Left lung (tissue), 10 donors: ENCODE measurements around the gene LACC1. TPM values are rescaled to one million over a fixed set of nuclear protein-coding genes. Genes with fewer than 3 reads are reported as not detected.
A peak's percentile ranks its signal among the peaks of the same experiment; 100 is the strongest.

Experiments used
- ATAC-seq: fragments of 200-7000 bp; cut with Tn5 transposase; one replicate; pipeline ENCODE4 v1.9.1; 2020; ENCODE audit warnings: moderate library complexity
- DNase-seq, 4 donors: peaks; one replicate each; pipeline ENCODE4 v3.0.0-alpha.2; 2013 to 2020
- H3K27ac ChIP-seq, 2 donors: fragments of 200-600 bp; sonication (generic) in 1 of 2; one replicate each; pipeline versions ENCODE4 v1.5.0 to v1.8.0; 2020 to 2021
- H3K27me3 ChIP-seq, 2 donors: fragments of 200-600 bp; sonication (generic) in 1 of 2; one replicate each; pipeline versions ENCODE4 v1.5.0 to v1.8.0; 2020 to 2021
- H3K36me3 ChIP-seq, 2 donors: fragments of 200-600 bp; sonication (generic) in 1 of 2; one replicate each; pipeline versions ENCODE4 v1.5.0 to v1.8.0; 2020 to 2021
- H3K4me1 ChIP-seq, 2 donors: fragments of 200-600 bp; one replicate each; pipeline ENCODE4 v1.8.0; 2021
- H3K4me3 ChIP-seq, 2 donors: fragments of 200-600 bp; sonication (generic) in 1 of 2; one replicate each; pipeline versions ENCODE4 v1.5.0 to v1.8.0; 2020 to 2021; ENCODE audit warnings: mild to moderate bottlenecking in 1 of 2
- H3K9me3 ChIP-seq, 2 donors: fragments of 200-600 bp; sonication (generic) in 1 of 2; one replicate each; pipeline versions ENCODE4 v1.5.0 to v1.8.0; 2020 to 2021
- intact Hi-C, 2 donors: fragments of 100-400 bp; cut with DNase I; formaldehyde crosslinking; loops; one replicate each; pipeline versions ENCODE4 v1.11.2 to v1.14.2; 2022
- polyA plus RNA-seq, 6 donors: library from polyadenylated mRNA; unstranded; fragments of 120-200 nt; gene quantifications; one replicate each; pipeline ENCODE4 v1.2.1, GENCODE V29; 2013; ENCODE audit not compliant: insufficient read length in 6 of 6
- total RNA-seq, 2 donors: library from RNA; stranded (reverse); fragmentation: NEBNext Ultra II Directional; extraction: Animal tissue kit (Norgen Biotek cat#: 25700); gene quantifications; one replicate each; pipeline ENCODE4 v1.2.1, GENCODE V29; 2021
- TF ChIP-seq, protein P1 (sequence below), 2 donors: fragments of 200-600 bp; sonication (generic) in 1 of 2; IDR thresholded peaks; one replicate each; pipeline versions ENCODE4 v1.5.0 to v1.8.0; 2021; ENCODE audit warnings: antibody characterized with exemption in 2 of 2
- donor health status: DM: no; HTN: yes; CAD: no.
- donor health status: DM: no; HTN: no; CAD: no.

LACC1 gene
- total and polyA plus RNA-seq, 8 donors: 3.7 to 21.8 (median 4.4) TPM

DNA sequence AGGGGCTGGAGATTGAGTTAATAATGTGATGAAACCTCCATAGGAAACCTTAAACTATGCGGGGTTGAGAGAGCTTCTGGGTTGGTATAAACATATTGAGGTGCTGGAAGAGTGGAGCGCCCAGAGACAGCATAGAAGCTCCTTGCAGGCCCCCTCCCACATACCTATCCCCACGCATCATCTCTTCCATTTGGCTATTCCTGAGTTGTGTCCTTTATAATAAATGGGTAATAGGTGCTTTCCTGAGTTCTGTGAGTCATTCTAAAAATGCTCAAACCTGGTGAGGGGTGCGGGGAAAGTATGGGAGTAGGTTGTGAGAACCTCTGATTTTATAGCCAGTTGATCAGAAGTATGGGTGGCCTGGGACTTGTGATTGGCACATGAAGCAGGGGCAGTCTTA, 14.8 kb upstream of the LACC1 start:
- no peaks in the 10 kb centered on the region for H3K4me1 ChIP-seq
- no peak overlapping the region for H3K4me3 ChIP-seq
- ATAC-seq (no peak), DNase-seq (no peak)
- no peak overlapping the region for H3K27ac ChIP-seq
- no peaks in the 10 kb centered on the region for H3K27me3 ChIP-seq
- no peaks in the 10 kb centered on the region for H3K36me3 ChIP-seq
- intact Hi-C loops: no loop called here
- H3K9me3 ChIP-seq: no peaks in the 10 kb centered on the region
- TF ChIP-seq, protein P1, sequence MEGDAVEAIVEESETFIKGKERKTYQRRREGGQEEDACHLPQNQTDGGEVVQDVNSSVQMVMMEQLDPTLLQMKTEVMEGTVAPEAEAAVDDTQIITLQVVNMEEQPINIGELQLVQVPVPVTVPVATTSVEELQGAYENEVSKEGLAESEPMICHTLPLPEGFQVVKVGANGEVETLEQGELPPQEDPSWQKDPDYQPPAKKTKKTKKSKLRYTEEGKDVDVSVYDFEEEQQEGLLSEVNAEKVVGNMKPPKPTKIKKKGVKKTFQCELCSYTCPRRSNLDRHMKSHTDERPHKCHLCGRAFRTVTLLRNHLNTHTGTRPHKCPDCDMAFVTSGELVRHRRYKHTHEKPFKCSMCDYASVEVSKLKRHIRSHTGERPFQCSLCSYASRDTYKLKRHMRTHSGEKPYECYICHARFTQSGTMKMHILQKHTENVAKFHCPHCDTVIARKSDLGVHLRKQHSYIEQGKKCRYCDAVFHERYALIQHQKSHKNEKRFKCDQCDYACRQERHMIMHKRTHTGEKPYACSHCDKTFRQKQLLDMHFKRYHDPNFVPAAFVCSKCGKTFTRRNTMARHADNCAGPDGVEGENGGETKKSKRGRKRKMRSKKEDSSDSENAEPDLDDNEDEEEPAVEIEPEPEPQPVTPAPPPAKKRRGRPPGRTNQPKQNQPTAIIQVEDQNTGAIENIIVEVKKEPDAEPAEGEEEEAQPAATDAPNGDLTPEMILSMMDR (IDR thresholded peaks at IDR 0.05): no peak

DNA sequence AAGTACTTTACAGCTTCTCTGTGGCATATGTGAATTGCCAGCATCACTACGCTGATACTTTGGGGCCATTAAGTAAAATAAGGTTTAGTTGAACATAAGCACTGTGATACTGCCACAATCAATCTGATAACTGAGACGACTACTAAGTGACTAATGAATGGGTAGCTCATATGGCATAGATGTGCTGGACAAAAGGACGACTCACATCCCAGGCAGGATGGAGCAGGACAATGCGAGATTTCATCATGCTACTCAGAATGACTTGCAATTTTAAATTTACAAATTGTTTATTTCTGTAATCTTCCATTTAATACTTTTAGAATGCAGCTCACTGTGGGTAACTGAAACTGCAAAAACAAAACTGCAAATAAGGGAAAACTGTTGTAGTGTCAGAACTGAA, 13.8 kb upstream of the LACC1 start:
- no peak for ATAC-seq
- no peaks in the 10 kb centered on the region for H3K27me3 ChIP-seq
- intact Hi-C loops: no loop called here
- no peak for DNase-seq
- H3K4me1 ChIP-seq: no peaks in the 10 kb centered on the region
- no peaks in the 10 kb centered on the region for H3K9me3 ChIP-seq
- H3K27ac ChIP-seq: no peak overlapping the region
- no peak overlapping the region for H3K4me3 ChIP-seq
- no peaks in the 10 kb centered on the region for H3K36me3 ChIP-seq
- TF ChIP-seq, protein P1 (IDR thresholded peaks at IDR 0.05): no peak

DNA sequence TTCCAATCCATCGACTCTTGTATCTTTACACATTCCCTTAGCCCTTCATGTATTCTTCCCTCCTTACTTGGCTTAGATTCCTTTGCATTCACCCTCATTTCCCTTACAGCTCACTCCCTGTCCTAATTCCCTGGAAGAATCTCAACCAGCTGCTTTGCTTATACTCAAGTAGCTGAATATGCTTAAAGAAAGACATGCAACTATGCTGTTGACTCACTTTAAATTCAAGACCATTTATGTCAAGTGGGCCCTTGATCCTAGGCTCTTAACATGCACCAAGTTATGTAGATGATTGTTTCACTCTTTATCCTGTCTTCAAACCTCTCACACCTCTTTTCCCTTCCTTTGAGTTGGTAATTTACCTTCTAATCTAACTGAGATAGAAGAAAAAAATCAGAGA, 7.5 kb upstream of the LACC1 start:
- no peaks in the 10 kb centered on the region for H3K27me3 ChIP-seq
- intact Hi-C loops: loop anchor here in 1 of 2 donors (10.0 kb wide), 1 partner anchor 777 kb away; no protein-coding TSS in a partner anchor
- no peak overlapping the region for H3K27ac ChIP-seq
- H3K4me1 ChIP-seq: peaks cover 0 to 7% of the 10 kb centered on the region in 2 donors
- H3K36me3 ChIP-seq: no peaks in the 10 kb centered on the region
- TF ChIP-seq, protein P1 (IDR thresholded peaks at IDR 0.05): no peak
- H3K9me3 ChIP-seq: no peaks in the 10 kb centered on the region
- ATAC-seq (peak; percentile 63), DNase-seq (no peak)
- H3K4me3 ChIP-seq: no peak overlapping the region

DNA sequence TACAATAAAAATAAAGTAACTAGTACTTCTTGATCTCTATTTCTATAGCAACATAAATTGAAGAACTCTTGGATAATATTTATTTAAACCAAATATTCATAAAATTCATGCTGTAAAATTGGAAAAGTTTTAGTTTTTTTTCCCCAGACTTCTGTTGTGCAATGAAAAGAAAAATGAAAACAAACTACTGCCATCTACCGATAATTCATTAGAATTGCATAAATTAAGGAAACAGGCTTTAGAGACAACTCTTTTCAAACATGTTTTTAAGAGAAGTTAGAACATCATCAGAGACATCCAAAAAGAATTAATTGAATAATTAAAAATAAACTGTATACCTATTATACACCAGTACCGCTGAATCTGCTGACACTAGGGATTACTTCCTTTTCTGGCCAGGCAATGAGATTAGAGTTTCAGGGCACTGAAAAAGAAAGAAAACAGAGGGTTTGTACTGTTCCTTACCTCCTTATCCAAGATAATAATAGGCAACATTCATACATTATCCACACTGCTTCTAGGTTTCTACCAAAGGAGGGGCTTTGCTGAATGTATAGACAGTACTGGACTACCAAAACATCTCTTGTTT, 5.1 kb upstream of the LACC1 start:
- Histone ChIP-seq H3K27me3 (no peaks in the 10 kb centered on the region), H3K9me3 (no peaks in the 10 kb centered on the region), H3K36me3 (no peaks in the 10 kb centered on the region), H3K4me3 (no peak overlapping the region), H3K27ac (no peak overlapping the region), H3K4me1 (peaks cover 6 to 23% of the 10 kb centered on the region in 2 donors)
- ATAC-seq: no peak
- intact Hi-C loops: loop anchor here in 1 of 2 donors (10.0 kb wide), 1 partner anchor 780 kb away; no protein-coding TSS in a partner anchor
- no peak for DNase-seq
- TF ChIP-seq, protein P1 (IDR thresholded peaks at IDR 0.05): peak; percentile 64 to 68

DNA sequence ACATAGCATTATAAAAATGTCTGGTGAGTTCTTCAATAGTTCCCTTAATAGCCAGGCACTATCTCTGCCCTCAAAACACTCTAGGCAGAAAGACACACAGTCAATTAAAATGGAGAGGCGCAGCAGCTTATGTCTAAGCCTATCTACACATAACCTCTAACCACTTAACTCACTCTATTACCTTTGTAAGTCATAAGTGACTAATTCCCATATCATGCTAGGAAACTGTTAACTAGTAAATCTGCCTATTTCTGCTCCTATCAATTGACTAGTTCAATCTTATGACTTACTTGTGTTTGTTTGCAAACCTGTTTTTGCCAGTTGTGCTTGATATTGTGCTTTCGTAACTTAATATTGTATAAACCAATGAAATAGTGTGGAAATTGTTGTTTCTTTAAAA, 3.3 kb upstream of the LACC1 start:
- TF ChIP-seq, protein P1 (IDR thresholded peaks at IDR 0.05): no peak
- Histone ChIP-seq H3K9me3 (no peaks in the 10 kb centered on the region), H3K27me3 (no peaks in the 10 kb centered on the region), H3K27ac (no peak overlapping the region), H3K4me1 (peaks cover 6 to 36% of the 10 kb centered on the region in 2 donors), H3K36me3 (no peaks in the 10 kb centered on the region), H3K4me3 (no peak overlapping the region)
- no peak for ATAC-seq
- intact Hi-C loops: loop anchor here in 1 of 2 donors (10.0 kb wide), 1 partner anchor 782 kb away; no protein-coding TSS in a partner anchor
- DNase-seq: no peak
